ENCODE results near the gene C1orf159. TPM values are rescaled to one million over a fixed set of nuclear protein-coding genes. Genes with fewer than 3 reads are reported as not detected.

C1orf159 gene
- total and polyA plus RNA-seq, 10 of the 15 experiments (the other 5 are each of a cell fraction or from before 2014, with no cell fraction given), result 0.11 to 23.4 (median 8.0) TPM

DNA sequence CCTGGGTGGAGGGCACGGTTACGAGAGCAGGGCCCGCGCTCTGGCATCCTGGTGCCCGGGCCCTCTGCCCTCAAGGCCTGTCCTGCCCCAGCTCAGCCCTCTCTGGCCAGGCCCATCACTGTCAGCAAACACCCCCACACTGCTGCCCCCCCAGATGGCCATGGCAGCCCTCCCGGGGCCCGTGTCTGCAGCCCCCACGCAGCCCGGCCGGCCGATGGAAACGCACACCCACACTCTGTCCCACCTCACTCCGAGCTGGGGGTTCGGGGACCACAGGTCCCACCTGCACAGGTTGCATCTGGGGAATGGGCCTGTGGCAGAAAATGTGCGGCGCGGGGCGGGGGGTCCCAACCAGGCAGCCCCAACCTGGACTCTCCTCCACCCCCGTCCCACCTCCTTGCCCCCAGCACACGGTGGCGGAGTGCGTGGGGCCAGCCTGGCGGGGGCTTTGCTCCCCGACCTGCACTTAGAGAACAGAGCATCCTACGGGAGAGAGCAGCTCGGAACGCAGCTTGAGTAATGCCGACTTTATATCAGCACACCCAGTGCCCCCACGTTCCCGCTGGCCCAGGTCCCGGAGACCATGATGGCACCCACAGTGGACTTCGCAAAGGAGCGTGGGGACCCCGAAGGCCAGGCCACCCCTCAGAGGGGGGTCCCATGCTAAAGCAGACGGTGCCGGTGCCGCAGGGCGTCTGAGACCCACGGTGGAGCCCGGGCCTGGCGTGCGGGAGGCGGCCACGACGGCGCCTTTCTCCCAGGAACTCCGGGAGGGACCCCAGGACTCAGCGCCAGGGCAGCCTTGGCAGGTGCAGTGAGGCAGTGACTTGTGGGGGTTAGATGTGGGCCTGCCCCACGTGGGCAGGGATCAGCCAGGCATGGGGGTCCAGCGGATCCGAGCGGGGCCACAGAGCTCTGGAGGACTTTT, 34.3 kb downstream of the C1orf159 start:
- no peaks in the 10 kb centered on the region for H3K79me2 ChIP-seq (ENCODE audit: control insufficient read depth, insufficient read depth, low read length)
- H4K20me1 ChIP-seq (ENCODE audit: control insufficient read depth, insufficient read depth), result no peaks in the 10 kb centered on the region
- ATAC-seq (no peak), DNase-seq (ENCODE audit: low read depth, low spot score) (no peak), FAIRE-seq (no peak)
- WGBS (ENCODE audit: insufficient coverage, insufficient replicate concordance, low lambda C conversion rate, missing lambda C conversion rate), result 82% methylated on average over 43 of the region's 52 CpGs
- ChIA-PET SMC1A (ENCODE audit: uncharacterized antibody, unreplicated experiment) (no interaction called here), POLR2A (no interaction called here), RAD21 (ENCODE audit: unreplicated experiment) (no interaction called here), CTCF (no interaction called here)
- intact Hi-C loops (cut with micrococcal nuclease; ENCODE audit: unreplicated experiment) (no loop called here), in situ Hi-C loops (cut with MboI) (no loop called here)
- H3K4me2 ChIP-seq (ENCODE audit: control insufficient read depth, insufficient read depth), result no peak overlapping the region
- peaks cover 10% of the 10 kb centered on the region for H3K4me1 ChIP-seq (ENCODE audit: control insufficient read depth, insufficient read depth, low read length)
- no peak overlapping the region for H3K27ac ChIP-seq (ENCODE audit: control insufficient read depth, insufficient read depth)
- H3K36me3 ChIP-seq (ENCODE audit: control insufficient read depth in 2 of 2, insufficient read depth in 2 of 2, low read length in 1 of 2), result no peaks in the 10 kb centered on the region
- no peak overlapping the region for H3K9ac ChIP-seq (ENCODE audit: control insufficient read depth, insufficient read depth, low read length)
- H2AFZ ChIP-seq (ENCODE audit: control insufficient read depth, low read depth, low read length), result no peak overlapping the region
- no TSS peak for BruUV-seq (replicated peaks)
- no peaks in the 10 kb centered on the region for H3K9me3 ChIP-seq (replicated peaks; ENCODE audit: control insufficient read depth, insufficient read depth, low read length)
- no peaks in the 10 kb centered on the region for H3K27me3 ChIP-seq (replicated peaks in 1 of 2; ENCODE audit: control insufficient read depth in 2 of 2, insufficient read depth in 2 of 2, low read length in 1 of 2)
- TF ChIP-seq MYB (IDR thresholded peaks at IDR 0.05; ENCODE audit: borderline replicate concordance, low read depth, low read length) (no peak), YY1 (IDR thresholded peaks at IDR 0.05; ENCODE audit: low read depth, low read length) (no peak), EZH2 (IDR thresholded peaks at IDR 0.05; ENCODE audit: borderline replicate concordance, control insufficient read depth, low read depth, low read length) (no peak)
- H3K4me3 ChIP-seq, result no peak overlapping the region

DNA sequence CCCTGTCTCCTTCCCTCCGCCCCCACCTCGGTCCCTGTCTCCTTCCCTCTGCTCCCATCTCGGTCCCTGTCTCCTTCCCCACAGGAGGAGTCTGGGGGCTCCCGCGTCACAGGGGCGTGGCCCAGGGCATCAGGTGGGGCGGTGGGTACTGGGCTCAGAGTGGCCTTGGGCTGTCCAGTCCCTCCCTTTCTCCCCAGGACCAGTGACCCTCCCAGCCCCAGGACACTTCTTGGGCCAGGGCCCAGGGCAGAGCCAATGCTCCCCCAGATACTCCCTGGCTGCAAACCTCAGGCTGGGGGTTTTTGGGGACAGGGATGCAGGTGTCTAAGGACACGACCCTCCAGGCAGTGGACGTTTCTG, 35.0 kb downstream of the C1orf159 start:
- Histone ChIP-seq H3K9ac (ENCODE audit: control insufficient read depth, insufficient read depth, low read length) (no peak overlapping the region), H3K4me1 (ENCODE audit: control insufficient read depth, insufficient read depth, low read length) (peaks cover 10% of the 10 kb centered on the region), H3K9me3 (replicated peaks; ENCODE audit: control insufficient read depth, insufficient read depth, low read length) (no peaks in the 10 kb centered on the region), H3K27ac (ENCODE audit: control insufficient read depth, insufficient read depth) (no peak overlapping the region), H2AFZ (ENCODE audit: control insufficient read depth, low read depth, low read length) (no peak overlapping the region), H4K20me1 (ENCODE audit: control insufficient read depth, insufficient read depth) (no peaks in the 10 kb centered on the region), H3K36me3 (ENCODE audit: control insufficient read depth in 2 of 2, insufficient read depth in 2 of 2, low read length in 1 of 2) (no peaks in the 10 kb centered on the region), H3K4me2 (ENCODE audit: control insufficient read depth, insufficient read depth) (no peak overlapping the region), H3K79me2 (ENCODE audit: control insufficient read depth, insufficient read depth, low read length) (no peaks in the 10 kb centered on the region), H3K4me3 (no peak overlapping the region), H3K27me3 (replicated peaks in 1 of 2; ENCODE audit: control insufficient read depth in 2 of 2, insufficient read depth in 2 of 2, low read length in 1 of 2) (no peaks in the 10 kb centered on the region)
- no peak for DNase-seq (ENCODE audit: low read depth, low spot score)
- TF ChIP-seq SREBF2 (IDR thresholded peaks at IDR 0.05; ENCODE audit: low read length), result no peak
- TF ChIP-seq SMAD5 (IDR thresholded peaks at IDR 0.05; ENCODE audit: low read depth), result no peak
- TF ChIP-seq POLR2AphosphoS2 (IDR thresholded peaks at IDR 0.05; ENCODE audit: low read depth, low read length), result no peak
- no peak for TF ChIP-seq ESRRA (IDR thresholded peaks at IDR 0.05; ENCODE audit: low read length)
- TF ChIP-seq WRNIP1 (IDR thresholded peaks at IDR 0.05; ENCODE audit: borderline replicate concordance, low read depth, low read length), result no peak
- TF ChIP-seq, protein P1, sequence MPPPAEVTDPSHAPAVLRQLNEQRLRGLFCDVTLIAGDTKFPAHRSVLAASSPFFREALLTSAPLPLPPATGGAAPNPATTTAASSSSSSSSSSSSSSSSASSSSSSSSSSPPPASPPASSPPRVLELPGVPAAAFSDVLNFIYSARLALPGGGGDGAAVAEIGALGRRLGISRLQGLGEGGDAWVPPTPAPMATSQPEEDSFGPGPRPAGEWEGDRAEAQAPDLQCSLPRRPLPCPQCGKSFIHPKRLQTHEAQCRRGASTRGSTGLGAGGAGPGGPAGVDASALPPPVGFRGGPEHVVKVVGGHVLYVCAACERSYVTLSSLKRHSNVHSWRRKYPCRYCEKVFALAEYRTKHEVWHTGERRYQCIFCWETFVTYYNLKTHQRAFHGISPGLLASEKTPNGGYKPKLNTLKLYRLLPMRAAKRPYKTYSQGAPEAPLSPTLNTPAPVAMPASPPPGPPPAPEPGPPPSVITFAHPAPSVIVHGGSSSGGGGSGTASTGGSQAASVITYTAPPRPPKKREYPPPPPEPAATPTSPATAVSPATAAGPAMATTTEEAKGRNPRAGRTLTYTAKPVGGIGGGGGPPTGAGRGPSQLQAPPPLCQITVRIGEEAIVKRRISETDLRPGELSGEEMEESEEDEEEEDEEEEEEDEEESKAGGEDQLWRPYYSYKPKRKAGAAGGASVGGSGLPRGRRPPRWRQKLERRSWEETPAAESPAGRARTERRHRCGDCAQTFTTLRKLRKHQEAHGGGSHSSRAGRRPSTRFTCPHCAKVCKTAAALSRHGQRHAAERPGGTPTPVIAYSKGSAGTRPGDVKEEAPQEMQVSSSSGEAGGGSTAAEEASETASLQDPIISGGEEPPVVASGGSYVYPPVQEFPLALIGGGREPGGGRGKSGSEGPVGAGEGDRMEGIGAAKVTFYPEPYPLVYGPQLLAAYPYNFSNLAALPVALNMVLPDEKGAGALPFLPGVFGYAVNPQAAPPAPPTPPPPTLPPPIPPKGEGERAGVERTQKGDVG (CRISPR knock-in tag; IDR thresholded peaks at IDR 0.05), result no peak
- no peak for TF ChIP-seq IRF4 (IDR thresholded peaks at IDR 0.05; ENCODE audit: low read depth, low read length)
- no peak for TF ChIP-seq RBBP5 (conservative IDR thresholded peaks at IDR 0.05)
- TF ChIP-seq, protein P2, sequence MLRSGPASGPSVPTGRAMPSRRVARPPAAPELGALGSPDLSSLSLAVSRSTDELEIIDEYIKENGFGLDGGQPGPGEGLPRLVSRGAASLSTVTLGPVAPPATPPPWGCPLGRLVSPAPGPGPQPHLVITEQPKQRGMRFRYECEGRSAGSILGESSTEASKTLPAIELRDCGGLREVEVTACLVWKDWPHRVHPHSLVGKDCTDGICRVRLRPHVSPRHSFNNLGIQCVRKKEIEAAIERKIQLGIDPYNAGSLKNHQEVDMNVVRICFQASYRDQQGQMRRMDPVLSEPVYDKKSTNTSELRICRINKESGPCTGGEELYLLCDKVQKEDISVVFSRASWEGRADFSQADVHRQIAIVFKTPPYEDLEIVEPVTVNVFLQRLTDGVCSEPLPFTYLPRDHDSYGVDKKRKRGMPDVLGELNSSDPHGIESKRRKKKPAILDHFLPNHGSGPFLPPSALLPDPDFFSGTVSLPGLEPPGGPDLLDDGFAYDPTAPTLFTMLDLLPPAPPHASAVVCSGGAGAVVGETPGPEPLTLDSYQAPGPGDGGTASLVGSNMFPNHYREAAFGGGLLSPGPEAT (IDR thresholded peaks at IDR 0.05; ENCODE audit: low read depth), result no peak
- RAD21 ChIA-PET (ENCODE audit: unreplicated experiment), result no interaction called here
- no TSS peak for BruUV-seq (replicated peaks)
- in situ Hi-C loops (cut with MboI), result no loop called here
- CTCF ChIA-PET, result no interaction called here
- intact Hi-C loops (cut with micrococcal nuclease; ENCODE audit: unreplicated experiment), result no loop called here
- POLR2A ChIA-PET, result no interaction called here
- FAIRE-seq, result no peak
- ATAC-seq, result no peak
- SMC1A ChIA-PET (ENCODE audit: uncharacterized antibody, unreplicated experiment), result no interaction called here
- WGBS (ENCODE audit: insufficient coverage, insufficient replicate concordance, low lambda C conversion rate, missing lambda C conversion rate), result 49% methylated on average over 3 of the region's 9 CpGs

Measured in GM12878 (cell line).